ENCODE data around the gene GXYLT2.

The GXYLT2 gene

GRCh38 chr3:73010158-73010557 lies 122.3 kb downstream of the GXYLT2 start:
- DNase-seq (ENCODE audit: low read depth in 2 of 2), result no peak

- no peak for DNase-seq (ENCODE audit: low read depth in 2 of 2)
These were observed 130.5 kb downstream of the GXYLT2 start for GRCh38 chr3:73018298-73018697.

DNA sequence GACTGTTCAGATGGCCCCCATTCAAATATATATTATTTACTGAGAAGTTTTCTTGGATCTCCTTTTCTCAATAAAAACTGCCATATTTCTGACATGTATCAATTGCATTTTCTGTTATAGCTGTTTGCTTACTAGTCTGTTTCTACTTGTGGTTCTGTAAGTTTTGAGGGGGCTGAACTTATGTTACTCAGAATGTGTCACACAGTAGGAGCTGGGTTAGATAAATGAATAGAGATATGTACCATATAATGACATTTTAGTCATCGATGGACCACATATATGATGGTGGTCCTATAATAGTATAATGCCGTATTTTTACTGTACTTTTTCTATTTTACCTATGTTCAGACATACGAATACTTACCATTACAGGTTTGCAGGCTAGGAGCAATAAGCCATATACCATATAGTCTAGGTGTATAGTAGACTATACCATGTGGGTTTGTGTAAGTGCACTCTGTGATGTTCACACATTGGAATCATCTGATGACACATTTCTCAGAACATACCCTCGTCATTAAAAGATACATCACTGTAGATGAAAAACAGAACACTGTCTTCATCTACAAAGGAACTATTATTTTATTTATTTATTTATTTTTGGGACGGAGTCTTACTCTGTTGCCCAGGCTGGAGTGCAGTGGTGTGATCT lies 131.1 kb downstream of the GXYLT2 start:
- DNase-seq (ENCODE audit: low read depth in 2 of 2), result no peak

DNA sequence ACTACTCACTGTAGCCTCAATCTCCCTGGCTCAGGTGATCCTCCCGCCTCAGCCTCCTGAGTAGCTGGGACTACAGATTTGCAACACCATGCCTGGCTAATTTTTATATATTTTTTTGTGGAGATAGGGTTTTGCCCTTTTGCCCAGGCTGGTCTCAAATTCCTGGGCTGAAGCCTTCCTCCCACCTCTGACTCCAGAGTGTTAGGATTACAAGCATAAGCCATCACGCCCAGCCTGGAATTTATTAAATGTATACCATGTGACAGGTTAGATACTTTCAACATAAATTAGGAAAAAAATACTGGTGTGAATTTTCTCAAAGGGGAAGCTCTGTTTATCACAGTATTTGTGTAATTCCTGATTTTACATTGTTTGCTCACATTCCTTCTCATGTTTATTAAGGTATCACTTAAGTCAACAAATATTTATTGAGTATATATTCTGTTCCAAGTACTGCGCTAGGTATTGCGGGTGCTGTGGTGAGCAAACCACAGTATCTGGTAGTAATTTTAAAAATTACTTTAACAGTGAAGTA lies 133.5 kb downstream of the GXYLT2 start:
- DNase-seq (ENCODE audit: low read depth in 2 of 2), result no peak

DNA sequence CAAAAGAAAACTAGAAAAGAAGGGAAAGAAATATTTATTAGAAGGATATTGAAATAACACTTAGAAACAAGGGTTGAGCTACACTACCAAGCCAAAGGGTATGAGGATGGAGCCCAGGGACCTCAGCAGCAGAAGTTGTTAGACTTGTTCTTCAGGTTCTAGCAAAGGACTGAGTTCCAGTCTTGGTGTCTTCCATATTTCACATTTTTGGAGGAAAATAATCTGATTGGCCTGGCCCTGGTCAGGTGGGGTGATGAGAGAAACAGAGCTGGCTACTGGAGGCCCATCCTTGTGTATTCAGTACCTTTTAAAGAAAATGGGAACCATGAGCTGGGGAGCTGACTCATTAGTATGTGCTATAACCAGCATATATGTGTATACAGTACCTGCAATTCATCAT lies 137.0 kb downstream of the GXYLT2 start:
- no peak for DNase-seq (ENCODE audit: low read depth in 2 of 2)

DNA sequence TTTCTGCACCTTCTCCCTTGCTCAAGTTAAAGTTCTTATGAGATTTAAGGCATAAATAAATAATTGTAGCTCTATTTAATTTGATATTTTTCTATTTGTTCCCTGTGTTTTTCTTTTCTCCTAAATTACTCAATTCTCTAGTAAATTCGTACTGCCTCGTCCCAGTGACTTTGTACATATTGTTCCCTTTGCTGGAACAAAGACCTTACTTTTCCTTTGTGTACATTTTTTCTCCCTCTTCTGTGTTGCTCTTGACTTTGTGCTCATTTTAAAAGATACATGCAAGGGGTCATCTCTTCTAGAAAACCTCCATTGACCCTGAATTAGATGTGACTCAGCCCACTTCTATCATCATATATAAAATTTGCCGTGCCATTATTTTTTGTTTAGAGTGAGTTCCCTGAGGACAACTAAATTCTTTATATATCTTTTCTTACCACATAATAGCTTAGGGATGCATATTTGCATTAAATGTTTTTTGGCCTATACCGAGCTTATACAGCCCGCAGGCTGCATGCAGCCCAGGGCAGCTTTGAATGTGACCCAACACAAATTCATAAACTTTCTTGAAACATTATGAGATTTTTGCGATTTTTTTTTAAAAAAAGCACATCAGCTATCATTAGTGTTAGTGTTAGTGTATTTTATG lies 138.4 kb downstream of the GXYLT2 start:
- no peak for DNase-seq (ENCODE audit: low read depth in 2 of 2)
